ENCODE data around the gene CHRNA4.

CHRNA4 gene

DNA sequence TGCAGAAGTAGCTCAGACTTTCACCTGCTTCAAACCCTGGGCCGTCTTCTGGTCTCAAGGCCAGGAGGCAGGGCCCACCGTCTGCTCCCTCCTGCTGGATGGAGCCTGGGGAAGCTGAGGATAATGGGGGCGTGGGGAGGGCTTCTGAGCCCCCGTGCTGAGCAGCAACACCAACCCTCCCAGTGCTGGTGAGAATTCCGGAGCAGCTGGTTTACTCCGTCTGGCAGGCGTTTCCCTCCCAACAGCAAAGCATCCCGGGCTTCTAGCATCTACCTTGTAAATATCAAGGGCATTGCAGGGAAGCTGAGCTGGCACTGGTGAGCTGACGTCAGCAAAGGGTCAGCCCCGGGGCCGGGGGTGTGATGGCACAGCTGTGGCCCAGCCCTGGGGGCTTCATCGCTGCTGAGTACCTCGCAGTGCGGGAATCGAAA is 16.8 kb upstream of the CHRNA4 start:
- DNase-seq (ENCODE audit: low read depth in 2 of 2, low spot score in 1 of 2) = no peak

DNA sequence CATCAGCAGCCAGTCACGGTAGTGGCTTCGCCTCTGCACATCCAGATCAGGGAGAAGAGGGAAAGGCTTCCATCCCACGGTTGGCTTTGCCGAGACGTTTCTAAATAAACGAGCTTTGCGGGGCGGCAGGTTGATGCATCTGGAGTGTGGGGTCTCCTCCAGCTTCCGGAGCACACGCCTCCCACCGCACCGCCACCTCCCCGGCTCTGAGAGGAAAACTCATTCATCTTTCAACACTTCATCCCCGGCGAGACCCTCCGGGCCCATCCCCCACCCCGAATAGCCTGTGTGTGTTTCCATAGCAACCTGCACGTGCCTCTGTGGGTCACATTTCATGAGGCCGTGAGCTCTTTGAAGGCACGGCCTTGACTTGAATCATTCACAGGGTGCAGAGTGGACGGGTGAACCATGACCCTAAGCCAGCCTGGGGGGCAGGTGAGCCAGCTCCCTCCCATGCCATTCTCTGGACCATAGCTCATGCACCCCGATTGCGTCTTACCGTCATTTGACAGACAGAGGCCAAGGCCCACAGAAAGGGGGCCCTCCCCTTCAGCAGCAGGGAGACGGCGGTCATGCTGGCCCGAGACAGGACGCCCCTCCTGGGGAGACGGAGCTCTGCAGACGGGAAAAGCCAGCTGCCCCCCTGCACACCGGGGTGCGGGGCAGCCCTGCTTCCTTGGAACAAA is 16.2 kb upstream of the CHRNA4 start:
- DNase-seq (ENCODE audit: low read depth in 2 of 2, low spot score in 1 of 2) = no peak

DNA sequence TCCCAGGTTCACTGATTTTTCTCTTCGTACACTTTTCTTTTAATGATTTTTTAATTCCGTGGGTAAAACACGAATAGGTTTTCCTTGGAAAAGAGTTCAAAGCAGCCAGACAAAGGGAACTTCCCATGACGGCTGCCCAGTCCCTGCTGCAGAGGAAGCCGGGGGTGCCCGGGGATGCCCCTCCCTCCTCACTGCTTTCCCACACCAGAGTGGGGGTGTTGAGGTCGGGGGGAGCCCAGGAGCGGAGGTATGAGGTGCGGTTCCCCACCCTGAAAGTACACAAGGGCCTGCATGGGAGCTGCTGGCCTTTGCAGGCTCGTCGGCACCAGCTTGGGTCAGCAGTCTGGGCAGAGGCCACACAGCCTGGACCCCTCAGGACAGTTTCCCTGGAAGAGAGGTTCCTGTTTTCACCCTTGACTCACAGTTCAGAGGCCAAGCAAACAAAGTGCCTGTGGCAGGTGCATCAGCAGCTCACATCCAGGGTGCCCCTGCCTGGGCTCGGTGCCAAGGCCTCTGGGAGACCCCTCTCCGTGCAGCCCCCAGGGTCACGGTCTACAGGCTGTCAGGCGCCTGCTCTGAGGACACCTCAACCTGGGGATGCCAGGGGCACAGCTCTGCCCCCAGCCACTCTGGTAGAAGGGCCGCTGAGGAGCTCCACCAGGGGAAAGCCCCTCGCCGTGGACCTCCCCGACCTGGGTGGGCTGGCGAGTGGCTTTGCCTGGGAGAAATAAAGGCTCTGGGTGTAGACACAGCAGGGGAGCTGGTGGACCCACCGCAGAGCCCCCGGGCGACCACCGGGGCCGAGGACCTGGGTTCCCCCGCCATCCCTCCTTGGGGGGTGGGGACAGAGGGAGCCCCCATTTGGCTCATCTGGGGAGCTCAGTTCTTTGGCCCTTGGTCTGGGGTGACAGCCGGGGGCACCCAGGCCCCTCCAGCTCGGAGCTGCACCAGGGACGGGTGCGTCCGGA is 15.4 kb upstream of the CHRNA4 start:
- DNase-seq (ENCODE audit: low read depth in 2 of 2, low spot score in 1 of 2) = no peak

DNA sequence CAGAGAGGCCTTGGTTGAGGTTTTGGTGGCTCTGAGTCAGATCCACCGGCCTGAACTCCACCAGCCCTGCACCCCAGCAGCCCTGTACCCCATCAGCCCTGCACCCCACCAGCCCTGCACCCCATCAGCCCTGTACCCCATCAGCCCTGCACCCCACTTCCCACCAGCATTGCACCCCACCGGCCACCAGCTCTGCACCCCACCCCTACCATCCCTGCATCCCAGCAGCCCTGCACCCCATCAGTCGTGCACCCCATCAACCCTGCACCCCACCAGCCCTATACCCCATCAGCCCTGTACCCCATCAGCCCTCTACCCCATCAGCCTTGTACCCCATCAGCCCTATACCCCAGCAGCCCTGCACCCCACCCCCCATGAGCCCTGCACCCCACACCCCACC is 14.3 kb upstream of the CHRNA4 start:
- no peak for DNase-seq (ENCODE audit: low read depth in 2 of 2, low spot score in 1 of 2)

DNA sequence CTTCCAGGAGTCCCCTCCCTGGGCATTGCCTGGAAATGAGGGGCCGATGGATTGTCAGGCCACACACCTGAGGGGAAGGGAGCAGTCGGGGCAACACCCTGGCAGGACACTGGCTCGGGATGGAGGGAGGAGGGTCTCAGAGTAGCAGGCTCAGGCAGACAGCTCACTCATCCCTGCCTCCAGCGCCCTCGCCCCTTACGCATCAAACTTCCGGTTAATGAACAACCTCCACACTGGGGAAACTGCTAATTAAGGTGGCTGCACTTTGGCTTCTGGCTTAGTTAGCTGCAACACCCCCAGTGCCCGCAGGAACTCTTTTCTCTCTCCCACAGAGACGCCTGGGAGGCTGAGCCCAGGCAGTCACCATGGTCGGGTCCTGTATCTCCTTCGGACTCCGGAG is 13.4 kb upstream of the CHRNA4 start:
- DNase-seq (ENCODE audit: low read depth in 2 of 2, low spot score in 1 of 2) = no peak

DNA sequence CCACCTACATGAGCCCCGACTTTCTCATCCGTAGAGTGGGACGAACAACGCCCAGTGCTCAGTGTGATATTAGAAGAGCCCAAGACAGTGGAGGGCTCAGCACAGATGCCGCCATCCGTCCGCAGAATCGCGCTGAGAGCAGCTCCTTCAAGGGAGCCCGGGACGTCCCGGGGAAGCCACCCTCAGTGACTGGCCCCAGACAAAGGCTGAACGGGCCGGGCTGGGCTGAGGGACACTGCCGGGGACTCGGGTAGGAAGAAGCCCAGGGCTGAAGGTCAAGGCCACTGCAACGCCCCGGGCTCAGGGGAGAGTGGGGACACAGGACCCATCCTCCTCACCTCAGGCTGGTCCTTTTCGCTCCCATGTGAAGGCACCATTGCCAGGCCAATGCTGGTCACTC is 12.8 kb upstream of the CHRNA4 start:
- DNase-seq (ENCODE audit: low read depth in 2 of 2, low spot score in 1 of 2) = no peak

DNA sequence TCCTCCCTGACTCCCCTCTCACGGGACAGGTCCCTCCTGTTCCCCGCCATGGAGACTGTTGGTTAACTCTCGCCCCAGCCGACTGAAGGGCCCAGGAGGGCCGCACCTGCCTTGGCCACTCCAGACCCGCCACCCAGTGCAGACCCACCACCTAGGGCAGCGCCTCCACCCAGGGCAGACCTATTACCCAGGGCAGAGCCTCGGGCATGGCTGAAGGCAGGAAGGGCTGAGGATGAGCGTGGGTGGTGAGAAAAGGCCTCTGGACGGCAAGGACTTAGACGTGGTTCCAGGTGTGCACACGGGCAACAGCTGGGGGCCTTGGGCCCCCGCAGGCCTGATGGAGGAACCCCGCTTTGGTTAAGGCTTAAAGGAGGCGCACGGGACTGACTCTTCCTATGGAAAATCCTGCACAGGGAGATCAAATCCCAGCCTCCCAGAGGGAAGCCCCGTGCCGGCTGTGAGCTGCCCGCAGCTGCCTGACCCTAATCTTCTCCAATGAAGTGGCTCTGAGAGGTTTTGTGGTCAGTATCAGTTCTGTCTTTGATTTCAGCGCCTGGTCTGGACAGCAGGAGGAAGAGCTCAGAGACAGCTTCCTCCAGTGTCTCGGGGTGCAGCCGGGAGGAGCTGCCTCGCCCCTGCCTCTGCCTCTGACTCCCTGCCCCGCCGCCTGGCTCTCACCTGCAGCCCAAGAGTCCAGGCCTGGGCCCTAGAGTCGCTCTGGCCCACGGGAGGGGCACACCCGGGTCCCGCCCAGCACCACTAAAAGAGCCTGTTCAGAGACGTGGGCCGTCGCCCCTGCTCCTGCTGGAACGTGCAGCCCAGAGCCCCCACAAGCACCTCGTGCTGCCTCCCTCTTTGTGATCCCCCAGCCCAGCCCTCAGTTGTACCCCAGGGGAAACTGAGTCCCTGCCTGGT is 12.1 kb upstream of the CHRNA4 start:
- no peak for DNase-seq (ENCODE audit: low read depth in 2 of 2, low spot score in 1 of 2)

DNA sequence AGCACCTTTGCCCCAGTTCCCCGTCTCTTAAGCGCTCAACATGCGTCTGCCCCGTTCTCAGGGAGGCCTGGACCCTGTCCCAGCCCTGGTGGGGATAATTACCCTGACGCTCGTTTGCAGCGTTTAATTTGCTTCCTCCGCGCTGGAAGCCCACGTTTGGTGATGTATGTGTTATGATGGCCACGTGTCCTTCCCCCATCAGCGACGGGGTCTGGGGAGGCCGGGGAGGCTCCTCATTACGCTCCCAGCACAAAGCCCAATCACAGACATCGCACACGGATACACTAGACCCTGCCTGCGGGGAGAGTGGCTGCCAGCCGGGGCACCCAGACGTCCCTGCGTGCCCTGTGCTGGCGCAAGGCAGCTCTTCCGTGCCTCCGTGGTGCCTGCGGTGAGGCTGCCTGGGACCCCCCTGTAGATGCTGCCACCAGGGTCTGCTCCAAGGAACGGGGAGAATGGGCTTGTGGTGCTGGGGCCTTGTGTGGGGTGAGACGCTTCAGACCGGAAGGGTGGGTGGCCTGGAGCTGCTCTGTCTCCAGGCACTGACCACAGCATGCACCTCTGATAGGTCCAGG is 10.2 kb upstream of the CHRNA4 start:
- DNase-seq (ENCODE audit: low read depth in 2 of 2, low spot score in 1 of 2) = no peak

DNA sequence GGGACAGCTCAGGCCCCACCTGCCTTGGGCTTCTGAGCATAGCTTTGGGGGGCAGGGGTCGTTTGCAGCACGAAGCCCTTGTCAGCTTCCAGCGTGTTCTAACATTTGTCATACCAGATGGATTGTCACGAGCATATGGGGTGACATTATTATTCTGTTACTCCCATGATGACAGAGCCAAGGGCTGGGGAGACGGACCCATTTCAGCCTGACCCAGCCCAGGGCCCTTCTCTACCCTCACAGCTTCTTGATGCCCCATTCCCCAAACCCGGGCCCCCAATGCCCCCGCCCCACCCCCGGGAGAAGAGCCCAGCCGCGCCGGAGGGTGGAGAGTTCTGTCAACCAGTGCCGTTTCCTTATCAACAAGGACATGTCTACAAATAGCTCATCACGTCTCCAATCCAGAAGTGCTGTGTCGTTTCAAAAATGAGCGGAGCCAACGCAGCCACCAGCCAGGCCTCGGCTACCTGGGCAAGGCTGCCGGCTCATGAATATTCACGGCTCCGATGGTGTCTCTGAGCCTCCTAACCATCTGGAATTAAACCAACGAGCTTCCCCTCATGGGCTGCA is 9.6 kb upstream of the CHRNA4 start:
- no peak for DNase-seq (ENCODE audit: low read depth in 2 of 2, low spot score in 1 of 2)

DNA sequence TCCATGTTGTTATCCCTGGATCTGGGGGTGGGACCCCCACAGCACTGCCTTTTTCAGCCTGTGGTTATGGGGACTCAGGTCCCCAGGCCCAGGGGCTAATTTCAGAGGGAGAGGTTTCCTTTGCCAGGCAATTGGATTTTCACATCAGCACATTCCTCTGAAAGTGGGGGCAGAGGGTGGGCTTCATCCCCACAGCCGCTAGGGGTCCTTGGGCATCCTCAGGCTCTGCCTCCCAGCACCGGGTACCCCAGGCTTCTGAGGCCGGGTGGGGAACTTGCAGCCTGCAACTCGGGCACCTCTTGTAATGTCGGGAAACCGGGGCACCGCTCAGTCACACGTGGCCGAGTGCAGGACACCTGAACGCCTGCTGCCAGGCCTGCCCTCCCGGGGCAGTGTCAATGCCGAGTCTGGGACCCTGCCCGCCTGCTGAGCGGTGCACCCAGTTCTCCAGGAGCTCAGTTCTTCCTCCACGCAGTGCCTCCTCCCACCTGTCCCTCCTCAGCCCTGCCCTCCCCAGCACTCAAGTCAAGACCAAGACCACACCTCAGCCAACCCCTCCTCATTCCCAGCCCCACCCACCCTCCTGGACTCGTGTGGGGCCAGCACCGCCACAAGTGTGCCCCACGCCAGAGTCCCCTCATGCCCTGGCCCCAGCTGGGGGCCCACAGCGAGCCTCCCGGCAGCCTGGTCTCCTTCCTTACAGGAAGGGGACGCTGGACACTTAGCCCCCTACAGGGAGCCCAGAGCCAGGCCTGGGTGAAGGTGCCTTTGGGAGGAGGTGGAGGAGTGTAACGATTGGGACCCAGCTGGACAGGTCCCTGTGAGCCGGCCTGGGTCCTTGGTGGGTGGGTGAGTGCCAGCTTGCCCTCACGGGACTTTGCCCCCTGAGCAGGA is 8.8 kb upstream of the CHRNA4 start:
- no peak for DNase-seq (ENCODE audit: low read depth in 2 of 2, low spot score in 1 of 2)

DNA sequence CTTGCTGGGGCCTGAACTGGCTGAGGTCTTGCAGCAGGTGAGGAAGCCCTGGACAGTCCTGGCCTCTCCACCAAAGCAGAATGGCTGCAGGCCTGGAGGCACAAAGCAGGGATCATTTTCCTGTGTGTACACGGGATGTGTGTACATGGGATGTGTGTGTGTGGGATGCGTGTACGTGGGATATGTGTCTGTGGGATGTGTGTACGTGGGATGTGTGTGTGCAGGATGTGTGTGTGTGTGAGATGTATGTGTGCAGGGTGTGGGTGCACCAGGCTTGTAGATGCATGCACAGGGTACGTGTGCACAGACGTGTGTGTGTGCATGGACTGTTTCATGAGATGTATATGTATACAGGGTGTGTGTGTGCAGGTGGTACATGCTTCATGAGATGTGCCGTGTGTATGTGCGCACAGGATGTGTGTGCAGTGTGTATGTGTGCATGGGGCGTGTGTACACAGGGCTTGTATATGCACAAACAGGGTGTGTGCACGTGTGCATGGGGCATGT is 7.9 kb upstream of the CHRNA4 start:
- DNase-seq (ENCODE audit: low read depth in 2 of 2, low spot score in 1 of 2) = no peak

DNA sequence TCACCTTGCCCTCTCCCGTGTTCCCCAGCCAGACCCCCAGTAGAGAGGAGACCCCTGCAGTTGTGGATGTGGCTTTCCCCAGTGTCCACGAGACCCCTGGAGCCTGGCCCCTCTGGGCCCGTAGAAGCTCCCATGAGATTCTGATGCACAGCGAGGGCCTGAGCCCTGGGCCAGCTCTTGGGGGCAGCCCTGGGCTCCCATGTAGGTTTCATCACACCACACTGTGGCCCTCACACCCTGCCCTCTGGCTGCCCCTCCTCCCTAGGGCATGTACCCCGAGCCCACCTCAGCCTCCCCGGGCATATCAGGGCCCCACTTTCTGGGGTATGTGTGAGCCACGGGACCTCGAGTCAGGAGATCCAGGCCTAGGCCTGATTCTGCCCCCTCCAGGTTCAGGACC is 7.0 kb upstream of the CHRNA4 start:
- DNase-seq (ENCODE audit: low read depth in 2 of 2, low spot score in 1 of 2) = no peak

DNA sequence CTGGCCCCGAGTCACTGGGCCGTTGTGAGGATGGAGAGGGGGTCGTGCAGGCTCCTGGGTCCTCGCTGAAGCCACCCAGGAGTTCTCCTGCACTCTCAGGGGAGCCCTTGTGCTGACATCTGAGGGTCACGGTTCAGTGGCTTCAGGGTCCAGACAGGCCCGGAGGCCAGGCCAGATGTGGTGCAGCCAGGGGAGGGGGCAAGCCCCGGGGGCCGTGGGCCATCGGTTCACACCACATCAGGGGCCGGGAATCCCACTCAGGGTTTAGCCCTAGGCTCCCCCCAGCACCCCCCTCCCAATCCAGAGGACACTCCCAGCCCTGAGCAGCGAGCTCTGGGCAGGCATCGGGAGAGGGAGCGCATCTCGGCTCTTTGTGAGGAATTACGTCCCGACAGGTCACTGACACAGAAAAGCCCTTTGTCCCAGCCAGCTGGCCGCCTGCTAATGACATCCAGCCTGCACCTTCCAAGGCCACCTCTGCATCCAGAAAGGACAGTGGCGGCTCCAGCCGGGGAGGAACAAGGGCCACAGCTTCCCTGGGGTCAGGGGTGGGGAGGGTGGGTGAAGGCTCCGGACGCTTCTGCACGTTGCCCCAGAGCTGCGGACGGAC is 6.4 kb upstream of the CHRNA4 start:
- DNase-seq (ENCODE audit: low read depth in 2 of 2, low spot score in 1 of 2) = no peak

DNA sequence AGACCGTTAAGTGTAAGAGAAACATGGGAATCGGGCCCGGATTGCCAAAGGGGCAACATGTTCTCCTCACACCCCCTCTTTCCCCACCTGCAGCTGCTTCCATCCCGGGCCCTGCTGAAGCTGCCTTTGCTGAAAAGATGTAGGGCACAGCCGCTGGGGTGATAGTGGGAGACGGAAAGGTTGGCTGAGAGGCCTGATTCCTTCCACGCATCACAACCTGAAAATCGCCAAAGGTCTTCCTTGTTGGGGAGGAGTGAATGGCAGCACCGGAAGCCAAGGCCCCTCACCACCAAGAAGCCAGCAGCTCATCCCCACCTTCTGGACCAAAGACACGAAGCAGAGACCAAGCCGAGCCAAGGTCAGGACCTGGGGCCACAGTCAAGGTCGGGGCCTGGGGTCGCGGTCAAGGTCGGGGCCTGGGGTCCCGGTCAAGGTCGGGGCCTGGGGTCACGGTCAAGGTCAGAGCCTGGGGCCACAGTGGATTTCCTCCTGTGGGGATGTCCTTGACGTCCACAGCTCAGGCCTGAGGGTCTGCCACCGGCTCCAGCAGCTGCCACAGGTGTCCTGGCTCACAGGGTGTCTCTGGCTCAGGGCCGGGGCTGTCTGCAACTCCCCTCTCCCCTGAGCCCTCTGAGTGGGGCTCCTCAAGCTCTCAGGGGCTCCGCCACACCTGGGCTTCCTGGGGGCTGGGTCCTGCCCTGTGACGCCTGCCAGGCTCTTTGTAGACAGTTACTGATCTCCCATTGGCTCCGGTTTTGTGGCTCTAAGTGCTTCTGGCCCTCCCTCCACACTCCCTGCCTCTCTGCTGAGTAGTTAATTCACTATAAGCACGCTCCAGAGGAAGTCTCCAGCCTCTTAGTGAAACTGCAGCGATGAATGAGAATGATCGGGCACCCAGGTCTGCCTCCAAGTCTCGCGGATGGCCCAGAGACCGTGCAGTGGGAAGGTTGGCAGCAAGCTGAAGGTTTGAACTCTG is 5.5 kb upstream of the CHRNA4 start:
- DNase-seq (ENCODE audit: low read depth in 2 of 2, low spot score in 1 of 2) = no peak

DNA sequence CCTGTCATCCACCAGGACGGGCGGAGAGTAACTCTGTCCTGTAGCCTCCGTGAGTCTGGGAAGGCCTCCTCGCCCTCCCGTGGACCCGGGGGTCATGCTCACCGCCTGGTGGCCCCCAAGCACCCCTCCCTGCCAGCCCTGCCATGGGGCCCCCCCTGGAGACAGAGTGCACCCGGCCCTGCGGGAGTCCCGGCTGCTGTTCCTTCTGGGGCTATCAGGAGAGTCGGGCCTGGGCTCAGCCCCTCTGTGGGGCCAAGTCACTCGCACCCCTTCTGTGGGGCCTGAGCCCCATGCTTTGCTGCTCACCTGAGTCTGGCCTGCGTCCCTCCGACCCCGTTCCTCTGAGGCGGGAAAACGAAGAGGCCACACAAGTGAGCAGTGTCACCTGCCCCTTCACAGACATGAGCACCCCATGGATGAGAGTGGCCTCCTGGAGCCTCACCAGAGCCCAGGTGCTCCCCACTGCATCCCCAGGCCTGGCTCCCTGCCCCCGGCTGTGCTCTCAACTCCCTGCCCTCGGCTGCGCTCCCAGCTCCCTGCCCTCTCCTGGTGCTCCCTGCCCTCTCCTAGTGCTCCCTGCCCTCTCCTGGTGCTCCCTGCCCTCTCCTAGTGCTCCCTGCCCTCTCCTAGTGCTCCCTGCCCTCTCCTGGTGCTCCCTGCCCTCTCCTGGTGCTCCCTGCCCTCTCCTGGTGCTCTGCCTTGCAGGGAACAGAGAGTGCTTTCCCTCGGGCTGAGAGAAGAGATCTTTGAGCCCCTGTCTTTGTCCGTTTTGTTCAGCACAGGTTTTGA is 4.6 kb upstream of the CHRNA4 start:
- no peak for DNase-seq (ENCODE audit: low read depth in 2 of 2, low spot score in 1 of 2)

DNA sequence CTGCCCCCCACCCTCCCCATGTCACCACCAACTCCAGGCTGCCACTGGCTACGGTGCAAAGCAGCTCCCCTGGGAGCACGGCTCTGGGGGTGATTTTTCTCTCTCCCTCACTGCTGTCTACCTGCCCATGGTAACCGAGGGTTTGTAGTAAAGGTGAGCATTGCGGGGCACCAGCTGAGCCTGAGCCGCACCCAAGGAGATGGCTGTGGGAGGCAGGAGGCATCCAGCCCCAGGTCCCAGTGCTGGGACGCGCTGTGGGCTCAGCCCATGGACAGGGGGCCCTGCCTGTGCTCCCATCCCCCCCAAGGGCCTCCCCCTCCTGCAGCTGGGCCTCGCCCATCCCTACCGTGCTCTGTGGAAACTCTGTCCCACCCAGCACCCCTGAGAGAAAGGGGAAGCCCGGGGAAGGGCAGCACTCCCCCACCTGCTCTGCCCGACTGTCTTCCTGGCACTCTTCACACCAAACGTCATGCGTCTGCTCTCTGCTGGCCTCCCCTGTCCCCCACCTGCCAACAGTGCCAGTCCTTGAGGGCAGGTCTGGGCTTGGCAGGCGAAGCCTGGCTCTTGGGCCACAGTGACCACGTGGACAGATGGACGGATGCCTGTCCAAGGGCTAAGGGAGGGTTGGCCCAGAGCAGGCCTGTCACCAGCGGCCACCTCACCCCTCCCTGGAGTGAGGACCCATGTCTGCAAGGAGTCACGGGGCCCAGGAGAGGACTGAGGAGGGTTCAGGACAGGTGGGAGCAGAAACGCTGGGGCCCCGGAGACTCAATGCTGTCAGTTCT is 3.8 kb upstream of the CHRNA4 start:
- no peak for DNase-seq (ENCODE audit: low read depth in 2 of 2, low spot score in 1 of 2)

All from stimulated activated CD8-positive, alpha-beta memory T cell treated with anti-CD3 and anti-CD28 coated beads, Interleukin-4, amount 100 ng/mL, for 4 hours (primary cell).